ENCODE measurements around the gene SSBP4. TPM values are rescaled to one million over a fixed set of nuclear protein-coding genes. Genes with fewer than 3 reads are reported as not detected.
A peak's percentile ranks its signal among the peaks of the same experiment; 100 is the strongest.

The SSBP4 gene
- total and polyA plus RNA-seq, 9 of the 15 experiments (the other 6 are each of a cell fraction or from before 2014, with no cell fraction given), result 1.1 to 189 (median 39.0) TPM

GRCh38 chr19:18385675-18386542, 33.3 kb upstream of the SSBP4 start, which contains the start of gene GDF15 (continued):
- TF ChIP-seq POLR2AphosphoS2 (IDR thresholded peaks at IDR 0.05; ENCODE audit: low read length) (peak; percentile 98; the same call in 1 of the 2 replicates), NBN (IDR thresholded peaks at IDR 0.05; ENCODE audit: low read depth) (peak; percentile 93), RREB1 (CRISPR knock-in tag; IDR thresholded peaks at IDR 0.05) (peak; percentile 41; the same call in 1 of the 2 replicates), NRF1 (conservative IDR thresholded peaks at IDR 0.05 in 1 of 2, IDR thresholded peaks at IDR 0.05 in 1 of 2) (peak; percentile 71 to 76), GTF2B (IDR thresholded peaks at IDR 0.05; ENCODE audit: extremely low read depth, insufficient read length) (peak; percentile 54), GABPB2 (CRISPR knock-in tag; conservative IDR thresholded peaks at IDR 0.05) (peak; percentile 59; the same call in 1 of the 2 replicates), CHD7 (IDR thresholded peaks at IDR 0.05; ENCODE audit: low read depth, low read length) (no peak), EHMT2 (IDR thresholded peaks at IDR 0.05) (no peak)

Data from K562 (cell line).